ENCODE measurements around the gene DUSP1. TPM values are rescaled to one million over a fixed set of nuclear protein-coding genes. Genes with fewer than 3 reads are reported as not detected.

DUSP1 gene
- total RNA-seq, 4 donors from 2014 or later = 1,645 to 2,968 (median 1,824) TPM

DNA sequence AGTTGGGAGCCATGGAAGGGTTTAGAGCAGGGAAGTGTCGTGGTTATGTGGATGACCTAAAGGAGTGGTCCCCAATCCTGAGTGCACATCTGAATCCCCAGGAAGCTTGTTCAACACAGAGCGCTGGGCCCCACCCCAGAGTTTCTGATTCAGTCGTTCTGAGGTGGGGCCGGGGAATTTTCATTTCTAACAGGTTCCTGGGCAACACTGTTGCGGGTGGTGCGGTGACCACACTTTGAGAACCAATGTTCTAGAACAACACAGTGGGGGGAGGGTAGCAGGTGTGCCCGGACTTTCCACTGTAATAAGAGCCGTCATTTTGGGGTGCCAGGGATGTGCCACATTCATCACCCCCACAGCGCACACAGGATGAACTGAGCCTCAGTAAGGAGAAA, 39.3 kb downstream of the DUSP1 start:
- no peak for ATAC-seq (ENCODE audit: low FRiP score)
- no peak for DNase-seq (ENCODE audit: low spot score)
- TF ChIP-seq, protein P1, sequence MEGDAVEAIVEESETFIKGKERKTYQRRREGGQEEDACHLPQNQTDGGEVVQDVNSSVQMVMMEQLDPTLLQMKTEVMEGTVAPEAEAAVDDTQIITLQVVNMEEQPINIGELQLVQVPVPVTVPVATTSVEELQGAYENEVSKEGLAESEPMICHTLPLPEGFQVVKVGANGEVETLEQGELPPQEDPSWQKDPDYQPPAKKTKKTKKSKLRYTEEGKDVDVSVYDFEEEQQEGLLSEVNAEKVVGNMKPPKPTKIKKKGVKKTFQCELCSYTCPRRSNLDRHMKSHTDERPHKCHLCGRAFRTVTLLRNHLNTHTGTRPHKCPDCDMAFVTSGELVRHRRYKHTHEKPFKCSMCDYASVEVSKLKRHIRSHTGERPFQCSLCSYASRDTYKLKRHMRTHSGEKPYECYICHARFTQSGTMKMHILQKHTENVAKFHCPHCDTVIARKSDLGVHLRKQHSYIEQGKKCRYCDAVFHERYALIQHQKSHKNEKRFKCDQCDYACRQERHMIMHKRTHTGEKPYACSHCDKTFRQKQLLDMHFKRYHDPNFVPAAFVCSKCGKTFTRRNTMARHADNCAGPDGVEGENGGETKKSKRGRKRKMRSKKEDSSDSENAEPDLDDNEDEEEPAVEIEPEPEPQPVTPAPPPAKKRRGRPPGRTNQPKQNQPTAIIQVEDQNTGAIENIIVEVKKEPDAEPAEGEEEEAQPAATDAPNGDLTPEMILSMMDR (IDR thresholded peaks at IDR 0.05) = no peak

DNA sequence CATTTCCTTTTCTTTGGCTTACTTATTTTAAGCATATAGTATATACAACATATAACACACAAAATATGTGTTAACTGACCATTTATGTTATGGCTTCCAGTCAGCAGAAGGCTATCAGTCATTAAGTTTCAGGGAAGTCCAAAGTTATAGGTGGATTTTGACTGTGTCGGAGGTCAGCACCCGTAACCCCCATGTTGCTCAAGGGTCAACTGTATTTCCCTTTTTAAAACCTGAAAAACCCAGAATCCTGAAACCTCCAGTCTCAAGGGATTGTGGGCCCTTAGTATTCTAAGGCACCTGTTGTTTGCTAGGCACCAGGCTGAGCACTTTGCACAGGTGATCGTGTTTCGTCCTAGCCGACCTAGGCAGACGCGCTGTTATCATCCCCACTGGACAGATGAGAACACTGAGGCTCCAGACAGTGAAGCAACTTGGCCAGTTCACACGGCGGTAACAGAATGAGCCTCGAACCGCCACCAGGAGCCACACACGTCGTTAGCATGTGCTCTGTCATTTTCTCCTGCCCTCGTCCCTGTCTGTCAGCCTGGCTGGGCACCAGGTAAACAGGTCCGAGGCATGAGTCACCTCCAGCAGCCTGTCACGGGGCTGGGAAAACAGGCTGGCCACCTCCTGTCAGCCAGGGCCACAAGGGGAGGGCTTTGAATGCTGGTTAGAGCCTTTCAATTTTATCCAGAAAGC, 39.9 kb downstream of the DUSP1 start:
- TF ChIP-seq, protein P1 (IDR thresholded peaks at IDR 0.05) = no peak
- DNase-seq (ENCODE audit: low spot score) (no peak), ATAC-seq (ENCODE audit: low FRiP score) (no peak)

DNA sequence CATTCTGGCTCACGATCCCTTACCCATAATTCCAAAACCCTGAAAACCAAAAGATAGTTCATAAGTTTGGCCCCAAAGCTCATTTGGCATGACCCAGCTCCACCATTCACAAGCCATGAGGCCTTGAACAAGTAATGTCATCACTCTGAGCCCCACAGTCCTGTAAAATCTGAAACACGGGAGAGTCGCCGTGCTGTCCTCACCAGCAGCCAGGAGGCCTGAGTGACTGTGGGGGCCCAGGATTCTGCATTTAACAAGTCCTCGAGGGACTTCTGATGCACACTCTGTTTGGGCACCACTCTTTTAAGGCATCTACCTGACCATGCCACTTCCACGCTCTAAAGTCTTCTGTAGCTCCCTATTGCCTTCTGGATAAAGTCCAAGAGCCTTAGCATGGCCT, 40.8 kb downstream of the DUSP1 start:
- DNase-seq (ENCODE audit: low spot score) = no peak
- TF ChIP-seq, protein P1 (IDR thresholded peaks at IDR 0.05) = no peak
- ATAC-seq (ENCODE audit: low FRiP score) = no peak

GRCh38 chr5:172729588-172729987, 41.4 kb downstream of the DUSP1 start:
- DNase-seq (ENCODE audit: low spot score) (no peak), ATAC-seq (ENCODE audit: low FRiP score) (no peak)
- TF ChIP-seq, protein P1 (IDR thresholded peaks at IDR 0.05) = no peak

- no peak for ATAC-seq (ENCODE audit: low FRiP score)
- TF ChIP-seq, protein P1 (IDR thresholded peaks at IDR 0.05) = no peak
These were observed 42.3 kb downstream of the DUSP1 start for GRCh38 chr5:172728481-172729241.

DNA sequence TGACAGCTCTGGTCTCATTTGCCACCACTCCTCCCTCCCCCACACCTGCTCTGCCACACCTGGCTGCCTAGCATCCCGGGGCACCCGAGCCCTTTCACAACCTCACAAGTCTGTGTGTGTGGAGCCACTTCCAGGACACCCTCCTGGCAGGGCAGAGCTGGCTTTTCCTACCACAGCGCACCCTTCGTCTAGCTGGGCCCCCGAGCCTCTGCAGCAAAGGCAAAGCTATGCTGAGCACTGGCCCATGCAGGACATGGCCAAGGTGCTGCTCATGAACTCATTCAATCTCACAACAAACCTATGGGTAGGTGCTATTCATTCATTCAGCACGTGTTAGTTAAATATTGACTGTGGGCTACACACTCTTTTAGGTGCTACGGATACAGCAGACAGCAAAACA, 43.4 kb downstream of the DUSP1 start:
- TF ChIP-seq, protein P1 (IDR thresholded peaks at IDR 0.05) = no peak
- DNase-seq (ENCODE audit: low spot score) (no peak), ATAC-seq (ENCODE audit: low FRiP score) (no peak)

More at GRCh38 chr5:172728481-172729241, 42.3 kb downstream of the DUSP1 start:
- DNase-seq (ENCODE audit: low spot score) = no peak

Measured in omental fat pad (tissue), 4 donors.